Heart left ventricle (tissue), 16 donors: ENCODE measurements around the gene NTM. TPM values are rescaled to one million over a fixed set of nuclear protein-coding genes. Genes with fewer than 3 reads are reported as not detected.

Experiments
- ATAC-seq, 4 donors: fragments of 200-7000 bp; cut with Tn5 transposase; one replicate each; pipeline ENCODE4 v1.9.1; 2020 to 2022; ENCODE audit warnings: moderate library complexity in 4 of 4, mild to moderate bottlenecking in 3 of 4, moderate number of reproducible peaks in 1 of 4
- DNase-seq, 5 donors: peaks; one replicate each; pipeline ENCODE4 v3.0.0-alpha.2; 2020
- H3K27ac ChIP-seq, 12 donors: fragments of 200-600 bp; sonication (generic) in 4 of 12; one replicate each; pipeline versions ENCODE4 v1.5.0 to v1.8.0; 2016 to 2022; ENCODE audit warnings: mild to moderate bottlenecking in 2 of 12
- H3K27me3 ChIP-seq, 9 donors: fragments of 200-600 bp; sonication (generic) in 2 of 9; one replicate each; pipeline versions ENCODE4 v1.5.1 to v1.8.0; 2016 to 2022; ENCODE audit warnings: mild to moderate bottlenecking in 3 of 9
- H3K36me3 ChIP-seq, 9 donors: fragments of 200-600 bp; sonication (generic) in 2 of 9; one replicate each; pipeline versions ENCODE4 v1.5.0 to v1.8.0; 2018 to 2022; ENCODE audit warnings: mild to moderate bottlenecking in 2 of 9
- H3K4me1 ChIP-seq, 12 donors: fragments of 200-600 bp; sonication (generic) in 4 of 12; one replicate each; pipeline versions ENCODE4 v1.5.0 to v1.8.0; 2016 to 2022; ENCODE audit warnings: mild to moderate bottlenecking in 3 of 12
- H3K4me3 ChIP-seq, 12 donors: fragments of 200-600 bp; sonication (generic) in 4 of 12; one replicate each; pipeline versions ENCODE4 v1.5.0 to v1.8.0; 2017 to 2022; ENCODE audit warnings: mild to moderate bottlenecking in 9 of 12, moderate library complexity in 4 of 12
- H3K9me3 ChIP-seq, 12 donors: fragments of 200-600 bp; sonication (generic) in 4 of 12; one replicate each; pipeline versions ENCODE4 v1.5.0 to v1.8.0; 2016 to 2022; ENCODE audit warnings: mild to moderate bottlenecking in 1 of 12
- CTCF ChIP-seq, 12 donors: fragments of 200-600 bp; sonication (generic) in 4 of 12; IDR thresholded peaks; one replicate each; pipeline versions ENCODE4 v1.5.0 to v1.8.0; 2018 to 2022; ENCODE audit warnings: antibody characterized with exemption in 12 of 12, mild to moderate bottlenecking in 5 of 12
- POLR2A ChIP-seq, 2 donors: fragments of 450-650 bp; IDR thresholded peaks; one replicate each; pipeline ENCODE4 v1.6.1; 2017; ENCODE audit warnings: antibody characterized with exemption in 2 of 2, mild to moderate bottlenecking in 2 of 2, moderate library complexity in 2 of 2
- WGBS, 4 donors: extraction: QIAGEN DNeasy Blood & Tissue Kit in 2 of 4; methylation state at CpG; one replicate each; pipeline versions ENCODE4 v1.1.5 to v1.1.7; 2013 to 2018; 5-methylcytosine and 5-hydroxymethylcytosine counted together
- intact Hi-C, 10 donors: fragments of 100-400 bp; cut with DNase I; formaldehyde crosslinking; loops; one replicate each; pipeline versions ENCODE4 v1.11.1 to v1.14.2; 2022
- polyA plus RNA-seq, 2 donors: library from polyadenylated mRNA; stranded (reverse); fragments of 200-250 nt; gene quantifications; one replicate each; pipeline ENCODE4 v1.2.3, GENCODE V29; 2013
- total RNA-seq, 9 donors: library from RNA; depleted of rRNA in 2 of 9; stranded (reverse); fragments of >200 nt in 2 of 9; fragmentation: NEBNext Ultra II Directional in 3 of 9; extraction: Animal tissue kit (Norgen Biotek cat#: 25700) in 3 of 9; gene quantifications; one replicate each; pipeline versions ENCODE4 v1.1.0 to v1.2.4, GENCODE V29; 2016 to 2023
- donor health status: ischemic (EF 13 %, LVEDD 7.1; RV severe dilation, severe dysfunction).
- donor health status: healthy with polysubstance abuse.
- donor health status: DM: no; HTN: yes; CAD: no.
- donor health status: DM: no; HTN: no; CAD: no.
- donor health status: ischemic (EF 25% LVEDD 6.9; RV normal size, moderate dysfunction).
- donor health status: ischemic (EF 25% LVEDD 5.7; RV mildly dilated, moderate dysfunction).
- donor health status: healthy.
- donor health status: DM: yes; HTN: yes; CAD: no.
- donor health status: ischemic (EF 35%, LVEDD 5.7; RV mildly dilated, moderate dysfunction).
- donor health status: nonischemic (EF 11% LVEDD 7.7; RV severe dilation, severe dysfunction).
- donor health status: DM: yes; HTN: yes; CAD: no.
- donor health status: PGD.
- donor health status: ischemic (EF 29% LVEDD 5.4; RV normal size, mild dysfunction).
- donor health status: nonischemic (EF 23%, LVEDD 6.1; RV moderate dilation, normal function).

Gene NTM
- total and polyA plus RNA-seq, 11 donors = 0.40 to 7.7 (median 1.5) TPM

- intact Hi-C loops = no loop called here
Observed at GRCh38 chr11:131474947-131475346, 104.5 kb downstream of the NTM start.

GRCh38 chr11:131476266-131476665 lies 105.9 kb downstream of the NTM start:
- Histone ChIP-seq H3K4me1 (no peaks in the 10 kb centered on the region), H3K4me3 (no peak overlapping the region), H3K27me3 (peaks cover 0 to 31% (median 0%) of the 10 kb centered on the region in 9 donors), H3K9me3 (no peaks in the 10 kb centered on the region), H3K36me3 (no peaks in the 10 kb centered on the region), H3K27ac (no peak overlapping the region)
- intact Hi-C loops = no loop called here
- WGBS, 4 donors = 29 to 65% (median 61%) methylated on average over 2 of the region's 2 CpGs
- TF ChIP-seq POLR2A (IDR thresholded peaks at IDR 0.05) (no peak), CTCF (IDR thresholded peaks at IDR 0.05) (no peak)
- no peak for DNase-seq
- no peak for ATAC-seq

More at GRCh38 chr11:131474947-131475346, 104.5 kb downstream of the NTM start:
- H3K27me3 ChIP-seq = peaks cover 0 to 44% (median 3%) of the 10 kb centered on the region in 9 donors
- ATAC-seq = no peak
- TF ChIP-seq POLR2A (IDR thresholded peaks at IDR 0.05) = no peak
- no peak for TF ChIP-seq CTCF (IDR thresholded peaks at IDR 0.05)
- DNase-seq = no peak
- H3K27ac ChIP-seq = no peak overlapping the region
- no peaks in the 10 kb centered on the region for H3K9me3 ChIP-seq
- no peak overlapping the region for H3K4me3 ChIP-seq
- no peaks in the 10 kb centered on the region for H3K36me3 ChIP-seq
- H3K4me1 ChIP-seq = no peaks in the 10 kb centered on the region
- WGBS, 4 donors = 44 to 58% (median 52%) methylated on average over 1 of the region's 1 CpG

GRCh38 chr11:131478341-131478740 lies 107.9 kb downstream of the NTM start:
- Histone ChIP-seq H3K27me3 (peaks cover 0 to 18% (median 0%) of the 10 kb centered on the region in 9 donors), H3K36me3 (no peaks in the 10 kb centered on the region), H3K4me3 (no peak overlapping the region), H3K9me3 (no peaks in the 10 kb centered on the region), H3K27ac (no peak overlapping the region), H3K4me1 (no peaks in the 10 kb centered on the region)
- ATAC-seq (no peak), DNase-seq (no peak)
- intact Hi-C loops = no loop called here
- 86 to 95% (median 90%) methylated on average over 2 of the region's 2 CpGs for WGBS, 4 donors
- TF ChIP-seq CTCF (IDR thresholded peaks at IDR 0.05) (no peak), POLR2A (IDR thresholded peaks at IDR 0.05) (no peak)

GRCh38 chr11:131481303-131481702 lies 110.9 kb downstream of the NTM start:
- Histone ChIP-seq H3K27me3 (peaks cover 0 to 6% (median 0%) of the 10 kb centered on the region in 9 donors), H3K27ac (no peak overlapping the region), H3K36me3 (no peaks in the 10 kb centered on the region), H3K4me1 (no peaks in the 10 kb centered on the region), H3K9me3 (no peaks in the 10 kb centered on the region), H3K4me3 (no peak overlapping the region)
- DNase-seq (no peak), ATAC-seq (peak in 2 of 4 donors; percentile 34)
- 79 to 90% (median 81%) methylated on average over 3 of the region's 3 CpGs for WGBS, 4 donors
- intact Hi-C loops = loop anchor here in 1 of 10 donors (5.0 kb wide), 1 partner anchor 51 kb away; no protein-coding TSS in a partner anchor
- TF ChIP-seq CTCF (IDR thresholded peaks at IDR 0.05) (no peak), POLR2A (IDR thresholded peaks at IDR 0.05) (no peak)
